HG03521 (cell line): ENCODE results near the gene AQP5.

ENCODE experiments used
- ATAC-seq: cut with Tn5 transposase; IDR thresholded peaks from one replicate; pipeline ENCODE4 v1.9.1; 2021; ENCODE audit warnings: mild to moderate bottlenecking, moderate library complexity; ENCODE audit not compliant: unreplicated experiment

Gene AQP5

DNA sequence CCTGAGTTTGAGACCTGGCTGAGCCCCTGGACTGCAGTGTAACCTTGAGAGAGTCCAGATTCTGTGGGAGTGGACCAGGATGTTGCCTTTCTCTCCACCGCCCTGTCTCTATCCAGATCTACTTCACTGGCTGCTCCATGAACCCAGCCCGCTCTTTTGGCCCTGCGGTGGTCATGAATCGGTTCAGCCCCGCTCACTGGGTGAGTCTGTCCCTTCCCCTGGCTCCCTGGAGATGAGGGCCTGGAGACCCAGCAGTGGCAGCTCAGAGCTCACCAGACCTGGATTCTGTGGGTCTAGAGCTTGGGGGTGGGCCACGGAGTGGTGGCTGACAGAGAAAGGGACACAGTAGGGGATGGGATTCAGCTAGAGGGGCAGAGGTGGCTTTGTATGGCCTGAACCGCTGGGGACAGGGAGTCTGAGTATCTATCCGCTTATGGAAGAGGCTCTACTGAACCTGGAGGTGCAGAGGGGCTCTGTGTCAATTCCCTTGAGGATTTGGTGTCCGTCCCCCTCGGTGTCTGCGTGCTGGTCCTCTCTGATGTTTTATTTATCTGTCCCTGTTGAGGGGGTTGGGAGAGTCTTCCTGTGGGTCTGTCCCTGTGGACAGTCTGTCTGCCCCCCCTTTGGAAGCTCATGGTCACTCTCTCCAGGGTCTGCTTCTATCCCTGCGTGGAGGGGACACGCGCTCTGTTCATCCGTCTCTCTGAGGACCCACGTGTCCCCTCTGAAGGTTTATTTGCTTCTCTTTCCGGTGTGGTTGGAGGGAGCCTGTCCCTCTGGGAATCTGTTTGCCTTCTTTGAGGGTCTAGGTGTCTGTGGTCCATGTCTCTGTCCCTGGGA is 2.5 kb downstream of the AQP5 start:
- ATAC-seq: no peak

GRCh38 chr12:49964849-49965624 is 3.4 kb downstream of the AQP5 start:
- no peak for ATAC-seq

DNA sequence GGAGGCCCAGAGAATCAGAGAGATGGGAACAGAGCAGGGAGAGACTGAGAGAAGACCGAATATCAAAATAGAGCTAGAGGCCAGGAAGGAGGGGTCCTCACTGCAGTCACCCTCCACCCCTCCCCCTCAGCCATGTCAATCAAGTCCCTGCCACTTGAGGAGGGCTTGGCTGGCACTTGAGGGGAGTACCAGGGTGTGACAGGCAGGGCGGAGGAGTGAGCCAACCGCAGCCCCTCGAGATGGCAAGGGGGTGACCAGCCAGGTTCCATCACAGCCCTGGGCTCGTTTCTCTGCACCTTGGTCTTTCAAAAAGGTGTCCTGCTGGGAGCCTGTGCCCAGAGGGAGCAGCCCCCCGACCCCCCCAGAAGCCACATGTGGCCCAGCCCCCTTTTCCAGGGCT is 4.2 kb downstream of the AQP5 start:
- ATAC-seq: no peak

DNA sequence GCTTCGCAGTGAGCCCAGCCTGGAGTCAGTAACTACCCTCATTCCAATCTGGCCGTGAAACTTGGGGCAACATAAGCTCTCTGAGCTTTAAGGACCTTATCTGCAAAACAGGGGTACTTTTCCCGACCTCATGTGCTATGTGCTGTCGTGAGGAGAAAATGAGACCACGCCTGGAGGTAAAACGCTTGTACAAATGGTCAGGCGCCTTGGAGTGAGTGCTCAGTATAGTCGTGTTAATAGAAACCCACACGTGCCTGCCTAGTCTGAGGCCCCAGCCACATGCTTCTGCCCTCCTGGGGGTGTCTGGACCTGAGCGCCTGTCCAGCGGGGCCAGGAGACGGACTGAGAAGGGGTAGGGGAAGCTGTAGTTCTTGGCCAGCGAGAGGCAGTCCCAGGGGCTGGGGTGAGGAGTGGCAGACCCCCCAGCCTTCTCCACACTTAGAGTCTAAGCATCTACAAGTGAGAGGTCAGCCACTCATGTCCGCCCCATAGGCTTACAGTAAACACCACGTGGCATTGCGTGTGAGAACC is 4.9 kb downstream of the AQP5 start:
- no peak for ATAC-seq

GRCh38 chr12:49967042-49967776 is 5.5 kb downstream of the AQP5 start:
- ATAC-seq: peak; percentile 48

DNA sequence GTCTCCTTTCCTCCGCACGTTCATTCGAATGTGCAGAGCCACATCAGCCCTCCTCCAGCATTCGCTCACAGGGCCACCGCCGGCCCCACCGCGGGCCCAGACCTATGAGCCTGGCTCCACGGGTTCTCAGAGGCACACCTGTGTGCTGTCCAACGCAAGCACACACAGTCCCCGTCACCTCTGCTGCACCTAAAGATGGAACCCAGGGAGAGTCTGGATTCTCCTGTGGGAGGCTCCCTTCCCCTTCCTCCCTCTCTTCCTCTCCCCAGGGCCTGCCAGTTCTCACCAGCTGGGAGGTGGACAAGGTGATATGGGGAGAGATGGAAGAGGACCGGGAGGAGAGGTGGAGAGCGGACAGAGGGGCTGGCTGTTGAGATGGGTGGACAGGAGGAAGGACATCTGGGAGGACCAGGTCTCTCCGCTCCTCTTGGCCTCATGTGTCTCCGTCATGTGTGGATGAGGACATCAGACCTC is 6.1 kb downstream of the AQP5 start:
- ATAC-seq: no peak

DNA sequence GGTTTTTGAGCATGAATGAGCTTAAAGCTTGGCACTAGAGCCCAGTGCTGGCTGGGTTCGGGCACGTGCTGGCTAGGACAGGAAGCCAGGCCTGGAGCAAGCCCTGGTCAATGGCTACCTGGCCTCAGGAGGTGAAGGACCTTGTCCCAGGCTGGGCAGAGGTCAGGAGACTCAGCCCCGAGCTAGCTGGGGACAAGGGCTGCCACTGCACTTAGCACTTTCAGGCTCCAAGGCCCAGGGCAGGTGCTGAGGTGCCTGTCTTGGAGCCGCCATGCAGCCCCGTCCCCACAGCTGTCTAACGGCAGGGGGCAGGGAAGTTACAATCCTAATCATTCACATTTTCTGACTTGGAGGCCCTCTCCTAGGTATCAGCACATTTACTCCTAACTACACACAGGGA is 6.8 kb downstream of the AQP5 start:
- no peak for ATAC-seq

DNA sequence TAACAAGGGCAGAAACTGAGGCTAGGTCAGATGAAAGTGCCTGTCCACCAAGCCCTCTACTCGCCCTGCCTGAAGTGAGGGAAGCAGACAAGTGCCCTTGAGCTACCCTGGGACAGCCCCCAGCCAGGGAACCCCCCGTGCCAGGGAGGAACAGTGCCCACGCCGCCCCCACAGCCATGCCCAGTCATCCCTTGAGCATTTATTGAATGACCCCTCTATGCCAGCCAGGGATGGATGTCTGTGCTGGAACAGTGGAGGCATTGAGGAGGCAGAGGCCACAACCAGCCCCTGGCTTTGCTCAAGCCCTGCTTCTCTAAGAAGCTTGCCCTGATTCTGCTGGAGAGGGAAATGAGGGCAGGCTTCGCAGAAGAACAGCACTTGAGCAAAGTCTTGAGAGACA is 7.4 kb downstream of the AQP5 start:
- no peak for ATAC-seq

DNA sequence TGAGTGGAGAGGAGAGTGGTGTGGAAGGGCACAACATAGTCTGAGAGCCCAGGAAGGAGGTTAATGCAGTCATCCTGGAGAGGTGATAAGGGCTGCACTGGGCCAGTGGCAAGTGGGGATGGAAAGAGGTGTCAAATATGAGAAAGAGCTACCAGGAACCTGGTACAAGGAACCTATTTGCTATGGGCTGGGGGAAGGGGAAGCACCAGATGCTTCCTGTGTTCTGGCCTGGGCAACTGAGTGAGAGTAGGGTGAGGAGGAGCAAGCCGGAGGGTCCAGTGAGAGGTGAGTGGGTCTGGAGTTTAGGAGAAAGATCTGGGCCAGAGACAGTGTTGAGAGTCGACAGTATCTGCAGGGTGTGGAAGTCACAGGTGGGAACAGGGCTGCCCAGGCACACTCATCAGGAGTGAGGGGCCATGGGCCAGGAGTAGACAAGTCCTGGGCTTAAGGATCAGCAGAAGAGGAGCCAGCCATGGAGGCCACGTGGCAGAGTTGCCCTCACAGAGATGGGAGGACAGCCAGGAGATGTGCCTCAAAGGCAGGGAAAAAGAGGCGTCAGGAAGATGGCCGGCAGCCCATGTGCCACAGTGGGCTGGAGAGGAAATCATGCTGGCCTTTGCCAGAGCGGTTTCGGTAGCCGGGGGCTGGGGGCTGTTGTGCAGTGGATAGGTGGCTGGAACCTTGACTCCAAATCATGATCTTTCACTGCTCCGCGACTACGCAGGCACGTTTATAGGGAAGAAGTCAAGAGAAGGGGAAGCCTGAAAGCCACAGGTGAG is 8.2 kb downstream of the AQP5 start:
- no peak for ATAC-seq

DNA sequence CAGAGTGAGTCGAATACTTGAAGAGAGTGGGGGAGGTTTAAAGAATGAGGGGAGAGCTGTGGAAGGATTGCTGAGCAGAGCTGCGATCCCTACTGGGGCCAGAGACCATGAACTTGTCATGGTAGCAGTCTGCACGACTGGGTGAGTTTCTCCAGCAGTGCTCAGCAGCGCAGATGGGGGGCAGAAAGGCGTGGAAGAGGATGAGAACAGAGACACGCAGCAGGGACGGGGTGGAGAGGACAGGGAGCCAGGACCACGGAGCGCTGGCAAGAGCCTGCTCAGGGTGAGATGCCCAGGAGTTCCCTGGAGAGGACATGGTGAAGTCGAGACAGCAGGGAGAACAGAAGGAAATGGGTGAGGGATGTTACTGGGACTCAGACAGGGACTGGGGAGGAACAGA is 9.0 kb downstream of the AQP5 start:
- ATAC-seq: no peak

GRCh38 chr12:49971141-49971540 is 9.5 kb downstream of the AQP5 start:
- ATAC-seq: no peak

DNA sequence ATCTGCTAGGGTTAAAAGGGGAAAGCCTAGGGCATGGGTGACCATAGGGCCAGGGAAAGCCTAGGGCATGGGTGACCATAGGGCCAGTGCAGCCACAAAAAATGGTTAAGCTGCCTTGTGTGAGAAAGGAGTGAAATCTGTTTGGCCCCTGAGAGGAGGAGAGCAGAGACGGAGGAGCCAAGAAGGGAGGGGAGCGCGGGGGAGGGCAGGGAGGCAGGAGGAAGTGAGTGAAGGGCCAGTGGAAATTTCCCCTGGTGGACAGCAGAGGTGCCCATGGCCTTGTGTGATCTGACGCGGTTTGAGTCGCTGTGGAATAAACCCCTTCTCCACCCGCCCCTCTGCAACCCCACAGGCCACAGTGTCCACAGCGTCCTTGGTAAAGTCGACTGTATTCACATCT is 10.5 kb downstream of the AQP5 start:
- no peak for ATAC-seq

GRCh38 chr12:49972641-49973360 is 11.1 kb downstream of the AQP5 start, which contains the start of gene AQP6:
Gene AQP6, plus strand, starts transcription at chr12:49972947. Its CDS starts 227 bp downstream, at chr12:49973174.
- ATAC-seq: no peak

- no peak for ATAC-seq
Observed at GRCh38 chr12:49973361-49973830, 11.7 kb downstream of the AQP5 start.

- ATAC-seq: no peak
Observed at GRCh38 chr12:49974231-49974675, 12.6 kb downstream of the AQP5 start.

- ATAC-seq: no peak
Observed at GRCh38 chr12:49974677-49975317, 13.1 kb downstream of the AQP5 start.

DNA sequence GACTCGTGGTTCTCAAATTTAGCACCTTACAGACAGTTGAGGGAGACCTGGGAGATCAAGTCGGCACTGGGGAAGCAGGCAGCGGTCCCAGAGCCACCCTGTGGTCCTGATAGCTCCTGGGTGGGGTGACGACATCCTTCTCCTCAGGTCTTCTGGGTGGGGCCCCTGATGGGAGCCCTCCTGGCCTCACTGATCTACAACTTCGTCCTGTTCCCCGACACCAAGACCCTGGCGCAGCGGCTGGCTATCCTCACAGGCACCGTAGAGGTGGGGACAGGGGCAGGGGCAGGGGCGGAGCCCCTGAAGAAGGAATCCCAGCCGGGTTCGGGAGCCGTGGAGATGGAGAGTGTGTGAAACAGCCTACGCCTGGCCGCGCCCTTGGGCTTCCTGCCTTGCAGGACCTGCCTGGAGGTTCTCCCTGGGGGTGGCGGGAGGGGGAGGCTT is 13.7 kb downstream of the AQP5 start:
- ATAC-seq: no peak

GRCh38 chr12:49976557-49976956 is 14.9 kb downstream of the AQP5 start:
- ATAC-seq: no peak

- ATAC-seq: no peak
Observed at GRCh38 chr12:49978125-49978524, 16.5 kb downstream of the AQP5 start.
